NT2/D1 (cell line): ENCODE measurements around the gene SOX6.
"Not testable (repeated sequence)": the region's sequence is repeated elsewhere in the genome, so short reads cannot be mapped to it uniquely, and the experiment has no call there.

Source experiments
- DNase-seq: peaks from one replicate; pipeline ENCODE4 v3.0.0-alpha.2; 2011; ENCODE audit warnings: low read depth, low spot score
- H3K27me3 ChIP-seq: 2 replicates; pipeline ENCODE4 v1.6.0; 2011; ENCODE audit warnings: mild to moderate bottlenecking; ENCODE audit not compliant: insufficient read length, insufficient read depth
- H3K36me3 ChIP-seq: 2 replicates; pipeline ENCODE4 v1.6.1; 2011; ENCODE audit warnings: mild to moderate bottlenecking, low read length, mixed read lengths; ENCODE audit not compliant: insufficient read depth, insufficient read length
- H3K4me1 ChIP-seq: 2 replicates; pipeline ENCODE4 v1.5.1; 2011; ENCODE audit not compliant: insufficient read depth, insufficient read length
- H3K4me3 ChIP-seq: 2 replicates; pipeline ENCODE4 v1.5.1; 2011; ENCODE audit warnings: low read depth; ENCODE audit not compliant: insufficient read length
- H3K9ac ChIP-seq: 2 replicates; pipeline ENCODE4 v1.6.0; 2011; ENCODE audit warnings: low read depth; ENCODE audit not compliant: insufficient read length
- H3K9me3 ChIP-seq: 2 replicates; pipeline ENCODE4 v1.5.1; 2011; ENCODE audit warnings: mild to moderate bottlenecking, low read length; ENCODE audit not compliant: insufficient read depth
- SUZ12 ChIP-seq: IDR thresholded peaks from 2 replicates; pipeline ENCODE4 v1.6.1; 2011; ENCODE audit not compliant: insufficient read length, insufficient read depth; ENCODE audit errors: extremely low read depth
- YY1 ChIP-seq: IDR thresholded peaks from 2 replicates; pipeline ENCODE4 v1.6.1; 2011; ENCODE audit not compliant: insufficient read length, insufficient read depth
- ZNF274 ChIP-seq: IDR thresholded peaks from 2 replicates; pipeline ENCODE4 v1.6.1; 2011; ENCODE audit warnings: mild to moderate bottlenecking, low read depth, low read length

Gene SOX6

GRCh38 chr11:16032974-16033373, 323.4 kb downstream of the SOX6 start:
- no peaks in the 10 kb centered on the region for H3K36me3 ChIP-seq
- no peak for DNase-seq

GRCh38 chr11:16031210-16031609, 325.1 kb downstream of the SOX6 start:
- no peaks in the 10 kb centered on the region for H3K9me3 ChIP-seq
- H3K9ac ChIP-seq = no peak overlapping the region
- DNase-seq = no peak
- H3K36me3 ChIP-seq = no peaks in the 10 kb centered on the region
- no peak overlapping the region for H3K4me3 ChIP-seq
- no peaks in the 10 kb centered on the region for H3K4me1 ChIP-seq
- no peak for TF ChIP-seq ZNF274
- TF ChIP-seq SUZ12 = no peak
- no peak for TF ChIP-seq YY1
- no peaks in the 10 kb centered on the region for H3K27me3 ChIP-seq

More at GRCh38 chr11:16032974-16033373, 323.4 kb downstream of the SOX6 start:
- Histone ChIP-seq H3K4me1 (no peaks in the 10 kb centered on the region), H3K27me3 (no peaks in the 10 kb centered on the region), H3K9ac (no peak overlapping the region), H3K4me3 (no peak overlapping the region), H3K9me3 (no peaks in the 10 kb centered on the region)
- TF ChIP-seq YY1 = no peak
- TF ChIP-seq SUZ12 = no peak
- TF ChIP-seq ZNF274 = no peak

- Histone ChIP-seq H3K9me3 (no peaks in the 10 kb centered on the region), H3K27me3 (no peaks in the 10 kb centered on the region), H3K4me1 (no peaks in the 10 kb centered on the region), H3K9ac (no peak overlapping the region), H3K36me3 (no peaks in the 10 kb centered on the region), H3K4me3 (no peak overlapping the region)
- no peak for DNase-seq
- TF ChIP-seq SUZ12 (no peak), ZNF274 (no peak), YY1 (no peak)
These were observed 325.7 kb downstream of the SOX6 start for GRCh38 chr11:16030664-16031063.

- H3K4me3 ChIP-seq, H3K9me3 ChIP-seq, H3K4me1 ChIP-seq, DNase-seq, H3K9ac ChIP-seq, H3K36me3 ChIP-seq, H3K27me3 ChIP-seq: not testable (repeated sequence)
These were observed 327.2 kb downstream of the SOX6 start for GRCh38 chr11:16029151-16029550.

GRCh38 chr11:16028419-16028818, 327.9 kb downstream of the SOX6 start:
- Histone ChIP-seq H3K4me1 (no peaks in the 10 kb centered on the region), H3K9me3 (no peaks in the 10 kb centered on the region), H3K4me3 (no peak overlapping the region), H3K36me3 (no peaks in the 10 kb centered on the region), H3K27me3 (no peaks in the 10 kb centered on the region), H3K9ac (no peak overlapping the region)
- TF ChIP-seq YY1 (no peak), SUZ12 (no peak)
- no peak for DNase-seq

GRCh38 chr11:16027621-16028020, 328.7 kb downstream of the SOX6 start:
- H3K27me3 ChIP-seq = no peaks in the 10 kb centered on the region
- no peak for DNase-seq
- no peak for TF ChIP-seq ZNF274
- TF ChIP-seq SUZ12 = no peak
- TF ChIP-seq YY1 = no peak
- no peaks in the 10 kb centered on the region for H3K4me1 ChIP-seq
- no peak overlapping the region for H3K9ac ChIP-seq
- no peaks in the 10 kb centered on the region for H3K36me3 ChIP-seq
- H3K9me3 ChIP-seq = no peaks in the 10 kb centered on the region
- no peak overlapping the region for H3K4me3 ChIP-seq

- Histone ChIP-seq H3K4me3 (no peak overlapping the region), H3K36me3 (no peaks in the 10 kb centered on the region), H3K4me1 (no peaks in the 10 kb centered on the region), H3K9ac (no peak overlapping the region), H3K27me3 (no peaks in the 10 kb centered on the region), H3K9me3 (no peaks in the 10 kb centered on the region)
- TF ChIP-seq SUZ12 (no peak), ZNF274 (no peak), YY1 (no peak)
- no peak for DNase-seq
These were observed 329.5 kb downstream of the SOX6 start for GRCh38 chr11:16026849-16027248.

- TF ChIP-seq SUZ12 = no peak
- no peak for TF ChIP-seq YY1
- no peak for TF ChIP-seq ZNF274
These were observed 337.4 kb downstream of the SOX6 start for GRCh38 chr11:16018931-16019330.

More at GRCh38 chr11:16018931-16019330, 337.4 kb downstream of the SOX6 start:
- Histone ChIP-seq H3K9me3 (no peaks in the 10 kb centered on the region), H3K36me3 (no peaks in the 10 kb centered on the region), H3K27me3 (no peaks in the 10 kb centered on the region), H3K4me3 (no peak overlapping the region), H3K9ac (no peak overlapping the region), H3K4me1 (no peaks in the 10 kb centered on the region)
- no peak for DNase-seq
